Fibroblast of upper back skin (primary cell): ENCODE measurements around the gene MYLK.
"Not testable (repeated sequence)": the region's sequence is repeated elsewhere in the genome, so short reads cannot be mapped to it uniquely, and the experiment has no call there.

Source experiments
- DNase-seq: peaks from one replicate; pipeline ENCODE4 v3.0.0-alpha.2; 2013

MYLK gene

GRCh38 chr3:123719061-123719756 is 164.9 kb downstream of the MYLK start:
- DNase-seq = peak; percentile 88

- DNase-seq = no peak
Observed at GRCh38 chr3:123718108-123718507, 166.0 kb downstream of the MYLK start.

GRCh38 chr3:123717451-123717850 is 166.7 kb downstream of the MYLK start:
- peak; percentile 95 for DNase-seq

GRCh38 chr3:123716411-123716810 is 167.7 kb downstream of the MYLK start:
- DNase-seq = no peak

- no peak for DNase-seq
Observed at GRCh38 chr3:123713211-123713610, 170.9 kb downstream of the MYLK start.

- no peak for DNase-seq
Observed at GRCh38 chr3:123712077-123712860, 171.9 kb downstream of the MYLK start.

GRCh38 chr3:123711356-123711755 is 172.8 kb downstream of the MYLK start:
- DNase-seq = no peak

- no peak for DNase-seq
Observed at GRCh38 chr3:123708531-123708930, 175.6 kb downstream of the MYLK start.

GRCh38 chr3:123707641-123708040 is 176.5 kb downstream of the MYLK start:
- not testable (repeated sequence) for DNase-seq

- DNase-seq = no peak
Observed at GRCh38 chr3:123706871-123707270, 177.3 kb downstream of the MYLK start.

- no peak for DNase-seq
Observed at GRCh38 chr3:123705488-123706285, 178.4 kb downstream of the MYLK start.

GRCh38 chr3:123703663-123704062 is 180.5 kb downstream of the MYLK start:
- DNase-seq = not testable (repeated sequence)

GRCh38 chr3:123702720-123703119 is 181.4 kb downstream of the MYLK start:
- DNase-seq = no peak

GRCh38 chr3:123702057-123702456 is 182.1 kb downstream of the MYLK start:
- peak; percentile 85 for DNase-seq

- DNase-seq = peak; percentile 47
Observed at GRCh38 chr3:123700791-123701722, 183.1 kb downstream of the MYLK start.

- no peak for DNase-seq
Observed at GRCh38 chr3:123698813-123699212, 185.3 kb downstream of the MYLK start.

- DNase-seq = peak; percentile 61
Observed at GRCh38 chr3:123696808-123697207, 187.3 kb downstream of the MYLK start.

GRCh38 chr3:123695731-123696640 is 188.1 kb downstream of the MYLK start:
- no peak for DNase-seq

- DNase-seq = no peak
Observed at GRCh38 chr3:123695152-123695551, 189.0 kb downstream of the MYLK start.

- DNase-seq = peak; percentile 54
Observed at GRCh38 chr3:123694366-123695087, 189.6 kb downstream of the MYLK start.
